GM23248 (cell line): ENCODE data around the gene DNAJB2.

ENCODE experiments used
- EZH2 ChIP-seq: fragments of 200-600 bp; sonication (generic); IDR thresholded peaks from 2 replicates; pipeline ENCODE4 v1.6.1; 2018; ENCODE audit warnings: antibody characterized with exemption, mild to moderate bottlenecking; ENCODE audit not compliant: insufficient read depth, poor library complexity, severe bottlenecking
- EZH2phosphoT487 ChIP-seq: fragments of 200-600 bp; sonication (generic); IDR thresholded peaks from 2 replicates; pipeline ENCODE4 v1.6.1; 2018; ENCODE audit warnings: antibody characterized with exemption, moderate library complexity, mild to moderate bottlenecking, low read depth; ENCODE audit not compliant: insufficient read depth

- TF ChIP-seq EZH2phosphoT487, result no peak
- TF ChIP-seq EZH2, result no peak
Observed at GRCh38 chr2:219291910-219292490, 12.8 kb downstream of the DNAJB2 start.
